Left renal pelvis (tissue), 4 donors: ENCODE data around the gene PLBD2. TPM values are rescaled to one million over a fixed set of nuclear protein-coding genes. Genes with fewer than 3 reads are reported as not detected.

Source experiments
- DNase-seq, 4 donors: peaks; one replicate each; pipeline ENCODE4 v3.0.0-alpha.2; 2013; ENCODE audit warnings: low read depth in 4 of 4, low spot score in 3 of 4
- polyA plus RNA-seq, 4 donors: library from polyadenylated mRNA; unstranded; fragments of 120-200 nt; gene quantifications; one replicate each; pipeline ENCODE4 v1.2.1, GENCODE V29; 2013; ENCODE audit not compliant: insufficient read length in 4 of 4

Gene PLBD2
- polyA plus RNA-seq, 4 donors: 17.1 to 28.0 (median 23.0) TPM

- DNase-seq: no peak
These were observed 80.3 kb downstream of the PLBD2 start for GRCh38 chr12:113438523-113439300.

DNA sequence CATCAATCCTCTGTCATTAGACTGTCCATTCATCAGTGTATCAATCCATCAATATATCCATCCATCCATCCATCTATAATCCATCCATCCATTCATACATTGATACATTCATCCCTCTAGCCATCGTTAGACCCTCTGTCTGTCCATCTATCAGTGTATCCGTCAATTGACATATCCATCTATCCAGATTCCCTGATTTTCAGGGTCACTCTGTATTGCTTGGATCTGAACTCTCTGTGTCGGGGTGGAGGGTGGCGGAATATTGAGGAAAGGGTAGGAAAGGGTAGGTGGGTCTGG lies 80.9 kb downstream of the PLBD2 start:
- DNase-seq: no peak

DNA sequence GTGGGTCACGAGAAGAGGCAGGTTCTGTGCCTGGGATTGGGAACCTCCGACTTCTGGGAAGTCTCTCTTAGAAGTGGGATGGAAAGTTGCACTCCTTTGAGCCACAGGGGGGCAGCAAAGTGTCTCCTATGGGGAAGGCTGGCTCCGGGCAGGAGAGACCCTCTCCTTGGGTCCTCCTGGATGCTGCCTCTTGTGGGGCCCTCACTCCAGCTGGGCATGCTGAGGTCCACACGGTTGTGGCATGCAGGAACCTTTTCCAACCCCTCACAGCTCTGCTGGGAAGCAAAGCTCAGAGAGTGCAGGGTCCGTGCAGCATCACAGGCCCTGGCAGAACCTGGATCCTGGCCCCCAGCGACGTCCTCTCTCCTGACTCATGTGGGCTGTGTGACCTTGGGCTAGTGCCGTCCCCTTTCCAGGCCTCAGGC lies 81.2 kb downstream of the PLBD2 start:
- peak in 1 of 4 donors; percentile 41 for DNase-seq

GRCh38 chr12:113440336-113440735 lies 81.9 kb downstream of the PLBD2 start:
- DNase-seq: no peak

Other genes starting within 250 kb of the PLBD2 start
- 10 to 100 TPM in 1 of 4 donors, 1 to 10 TPM in 2, under 1 TPM in 1; 0.16 to 15.4 (median 7.8) TPM for gene RASAL1, start 222.8 kb upstream of the PLBD2 start, polyA plus RNA-seq
- 1 to 10 TPM in 1 of 4 donors, under 1 TPM in 3; 0.27 to 3.0 (median 0.75) TPM for gene CFAP73, start 208.9 kb upstream of the PLBD2 start, polyA plus RNA-seq
- 10 to 100 TPM; 40.3 to 96.0 (median 66.4) TPM for gene DDX54, start 173.1 kb upstream of the PLBD2 start, polyA plus RNA-seq
- gene RITA1, start 172.9 kb upstream of the PLBD2 start, polyA plus RNA-seq: 10 to 100 TPM; 11.6 to 20.7 (median 14.1) TPM
- gene TPCN1, start 137.1 kb upstream of the PLBD2 start, polyA plus RNA-seq: 10 to 100 TPM; 20.4 to 46.8 (median 30.1) TPM
- gene SLC8B1, start 23.5 kb upstream of the PLBD2 start, polyA plus RNA-seq: 10 to 100 TPM; 13.2 to 19.4 (median 13.5) TPM
- under 1 TPM in 3 of 4 donors, not detected in 1; 0.14 to 0.32 (median 0.18) TPM for gene SDS, start 45.3 kb downstream of the PLBD2 start, polyA plus RNA-seq
- gene SDSL, start 63.8 kb downstream of the PLBD2 start, polyA plus RNA-seq: 10 to 100 TPM in 3 of 4 donors, 1 to 10 TPM in 1; 5.4 to 13.3 (median 11.7) TPM
- gene LHX5, start 113.3 kb downstream of the PLBD2 start, polyA plus RNA-seq: not detected